Right ventricle myocardium inferior (tissue), 1 donor: ENCODE data around the gene LRRC9. TPM values are rescaled to one million over a fixed set of nuclear protein-coding genes. Genes with fewer than 3 reads are reported as not detected.
"Not testable (repeated sequence)": the region's sequence is repeated elsewhere in the genome, so short reads cannot be mapped to it uniquely, and the experiment has no call there.

ENCODE experiments used
- ATAC-seq: fragments of 200-7000 bp; cut with Tn5 transposase; one replicate; pipeline ENCODE4 v1.9.1; 2020; ENCODE audit warnings: mild to moderate bottlenecking, moderate library complexity
- DNase-seq: peaks from one replicate; pipeline ENCODE4 v3.0.0; 2021; ENCODE audit errors: missing footprints
- intact Hi-C: fragments of 100-400 bp; cut with DNase I; formaldehyde crosslinking; loops from one replicate; pipeline ENCODE4 v1.11.0; 2022
- total RNA-seq: library from RNA; stranded (reverse); fragmentation: NEBNext Ultra II Directional; extraction: Animal tissue kit (Norgen Biotek cat#: 25700); gene quantifications from one replicate; pipeline ENCODE4 v1.2.1, GENCODE V29; 2021
- donor health status: DM: no; HTN: yes; CAD: no; lungs with severe emphysema.

LRRC9 gene
- total RNA-seq, 1 donor from 2014 or later = 0.19 TPM

DNA sequence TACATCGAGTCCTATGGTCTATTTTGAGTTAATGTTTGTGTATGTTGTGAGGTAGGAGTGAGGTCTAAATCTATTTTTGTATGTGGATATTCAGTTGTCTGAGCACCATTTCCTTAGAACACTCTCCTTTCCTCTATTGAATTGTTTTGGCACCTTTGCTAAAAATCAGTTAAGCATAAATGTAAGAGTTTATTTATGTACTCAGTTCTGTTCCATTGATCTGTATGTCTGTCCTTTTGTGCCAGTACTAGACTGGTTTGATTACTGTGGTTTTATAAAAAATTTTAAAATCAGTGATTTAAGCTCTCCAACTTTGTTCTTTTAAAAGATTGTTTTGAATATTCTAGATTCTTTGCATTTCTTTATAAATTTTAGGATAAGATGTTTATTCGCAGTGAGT is 101.7 kb downstream of the LRRC9 start:
- no peak for DNase-seq
- intact Hi-C loops = no loop called here
- no peak for ATAC-seq

DNA sequence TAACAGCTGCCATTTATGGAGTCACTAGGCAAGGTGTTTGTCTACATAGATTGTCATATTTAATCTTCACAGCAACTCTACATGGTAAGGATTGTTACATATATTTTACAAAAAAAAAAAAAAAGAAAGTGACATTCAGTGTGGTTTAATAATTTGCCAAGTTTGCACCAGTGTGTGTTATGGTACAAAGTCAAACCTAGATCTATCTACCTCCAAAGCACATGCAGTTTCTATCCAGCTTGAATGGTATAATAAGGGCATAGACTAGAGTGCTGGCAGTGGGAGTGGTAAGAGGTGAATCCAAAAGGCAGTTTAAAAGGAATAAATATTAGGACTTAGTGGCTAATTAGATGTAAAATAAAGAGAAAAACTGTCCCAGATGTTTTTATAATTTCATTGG is 105.6 kb downstream of the LRRC9 start:
- no peak for ATAC-seq
- intact Hi-C loops = no loop called here
- DNase-seq = no peak

DNA sequence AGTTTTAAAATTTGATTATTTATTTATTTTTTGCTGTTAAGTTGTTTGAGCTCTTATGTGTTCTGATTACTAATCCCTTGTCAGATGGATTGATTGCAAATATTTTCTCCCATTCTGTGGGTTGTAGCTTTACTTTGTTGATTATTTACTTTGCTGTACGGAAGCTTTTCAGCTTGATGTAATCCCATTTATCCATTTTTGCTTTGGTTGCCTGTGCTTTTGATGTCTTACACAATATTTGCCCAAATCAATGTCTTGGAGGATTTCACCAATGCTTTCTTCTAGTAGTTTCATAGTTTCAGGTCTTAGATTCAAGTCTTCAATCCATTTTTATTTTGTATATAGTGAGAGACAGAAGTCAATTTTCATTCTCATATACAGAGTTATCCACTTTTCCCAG is 115.2 kb downstream of the LRRC9 start:
- intact Hi-C loops = no loop called here
- ATAC-seq = no peak
- DNase-seq = no peak

DNA sequence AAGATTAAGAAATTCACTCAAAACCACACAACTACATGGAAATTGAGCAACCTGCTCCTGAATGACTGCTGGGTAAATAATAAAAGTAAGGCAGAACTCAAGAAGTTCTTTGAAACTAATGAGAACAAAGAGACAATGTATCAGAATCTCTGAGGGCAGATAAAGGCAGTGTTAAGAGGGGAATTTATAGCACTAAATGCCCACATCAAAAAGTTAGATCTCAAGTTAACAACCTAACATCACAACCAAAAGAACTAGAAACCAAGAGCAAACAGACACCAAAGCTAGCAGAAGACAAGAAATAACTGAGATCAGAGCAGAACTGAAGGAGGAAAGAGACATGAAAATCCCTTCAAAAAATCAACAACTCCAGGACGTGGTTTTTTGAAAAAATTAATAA is 128.0 kb downstream of the LRRC9 start:
- ATAC-seq, intact Hi-C loops, DNase-seq: not testable (repeated sequence)

DNA sequence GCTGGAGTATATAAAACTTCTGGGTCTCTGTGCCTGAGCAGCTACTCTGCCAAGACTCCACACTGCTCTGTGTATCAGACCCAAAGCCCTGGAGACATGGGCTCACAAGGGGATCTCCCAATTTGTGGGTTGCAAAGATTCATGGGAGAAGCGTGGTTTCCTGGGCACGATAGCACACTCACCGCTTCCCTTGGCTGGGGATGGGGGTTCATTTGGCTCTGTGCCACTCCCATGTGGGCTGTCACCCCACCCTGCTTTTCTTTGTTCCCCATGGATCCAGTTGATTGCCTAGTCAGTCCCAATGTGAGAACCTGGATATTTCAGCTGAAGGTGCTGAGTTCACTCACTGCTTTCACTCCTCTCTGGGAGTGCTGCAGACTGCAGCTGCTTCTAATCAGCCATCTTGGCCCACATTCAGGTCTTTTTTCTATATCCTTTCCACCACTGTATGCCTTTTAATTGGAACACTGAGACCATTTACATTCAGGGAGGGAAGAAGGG is 131.8 kb downstream of the LRRC9 start:
- no peak for ATAC-seq
- DNase-seq = no peak
- intact Hi-C loops = no loop called here

DNA sequence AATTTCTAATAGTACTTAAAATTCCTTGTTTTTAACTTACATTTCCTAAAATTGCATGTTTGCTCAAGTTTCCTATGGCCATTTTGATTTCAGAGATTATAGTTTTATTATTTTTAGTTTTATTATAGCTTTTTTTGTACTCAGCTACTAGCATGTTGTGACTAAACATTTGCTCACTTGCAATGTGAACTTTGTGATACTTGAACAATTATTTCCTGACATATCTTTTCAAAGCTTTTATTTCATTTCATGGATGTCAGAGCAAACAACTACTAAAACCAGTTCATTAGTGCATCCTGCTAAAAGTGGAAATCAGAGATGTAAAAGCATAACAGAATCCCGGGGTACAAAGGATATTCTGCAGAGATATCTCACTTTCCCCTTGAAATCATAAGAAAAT is 138.1 kb downstream of the LRRC9 start:
- intact Hi-C loops = no loop called here
- ATAC-seq (no peak), DNase-seq (no peak)

DNA sequence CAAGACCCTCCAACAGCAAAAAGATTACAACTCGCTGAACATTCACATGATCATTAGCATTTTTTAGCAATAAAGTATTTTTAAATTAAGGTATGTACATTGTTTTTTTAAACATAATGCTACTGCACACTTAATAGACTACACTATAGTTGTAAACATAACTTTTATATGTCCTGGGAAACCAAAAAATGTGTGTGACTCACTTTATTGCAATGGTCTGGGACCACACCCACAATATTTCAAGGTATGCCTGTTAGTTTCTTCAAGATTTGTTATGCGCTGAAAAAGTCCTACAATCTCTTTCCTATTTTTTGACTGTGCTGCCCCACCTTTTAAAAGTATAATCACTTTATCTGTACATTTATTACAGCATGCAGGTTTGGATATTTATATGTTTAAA is 141.4 kb downstream of the LRRC9 start:
- intact Hi-C loops = loop anchor here (10.0 kb wide), 1 partner anchor 97 kb away; no protein-coding TSS in a partner anchor
- ATAC-seq (no peak), DNase-seq (no peak)

DNA sequence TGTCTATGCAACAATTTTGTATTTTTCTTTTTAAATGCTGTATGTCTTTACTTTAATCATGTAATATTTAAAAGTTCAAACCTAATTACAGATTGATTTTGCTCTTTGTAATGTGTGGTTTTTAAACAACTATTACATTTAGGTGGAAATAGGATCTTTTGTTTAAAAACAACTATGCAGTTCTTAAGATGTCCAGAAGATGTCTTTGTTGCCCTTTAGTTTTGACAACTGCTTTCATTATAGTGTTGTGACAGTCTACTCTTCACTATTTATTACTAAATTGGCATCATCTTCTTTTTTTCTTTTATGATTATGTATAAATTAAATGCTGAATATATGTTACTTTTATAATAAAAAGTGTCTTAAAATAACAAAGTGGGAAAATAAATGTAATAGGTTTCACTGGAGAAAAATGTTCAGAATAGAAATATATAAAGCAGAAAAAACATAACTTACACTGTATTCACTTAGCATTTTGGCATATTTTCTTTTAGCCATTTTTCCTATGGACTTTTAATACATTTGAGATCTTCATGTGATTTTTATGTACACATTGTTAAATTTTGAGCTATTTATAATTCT is 144.6 kb downstream of the LRRC9 start:
- DNase-seq (no peak), ATAC-seq (no peak)
- intact Hi-C loops = loop anchor here (2.0 to 10.0 kb wide), 2 partner anchors 100 to 120 kb away; no protein-coding TSS in a partner anchor

DNA sequence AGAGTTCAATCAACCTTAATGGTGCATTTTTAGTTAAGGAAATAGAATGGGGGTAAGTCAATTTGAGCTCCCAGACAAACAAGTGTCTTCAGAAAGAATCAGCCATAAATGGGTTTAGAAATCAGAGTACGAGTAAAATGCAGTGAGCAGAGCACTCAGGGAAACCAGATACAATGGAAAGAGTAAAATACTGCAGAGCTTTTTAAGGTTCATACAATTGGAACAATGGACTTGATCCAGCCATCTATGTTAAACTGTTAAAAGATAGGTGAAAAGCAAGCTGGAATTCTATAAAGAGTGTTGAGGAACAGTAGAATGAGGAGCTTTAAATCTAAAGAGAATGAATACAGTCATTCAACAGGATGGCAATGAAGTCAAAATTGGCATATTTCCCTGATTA is 147.9 kb downstream of the LRRC9 start:
- no peak for DNase-seq
- intact Hi-C loops = loop anchor here (10.0 kb wide), 1 partner anchor 103 kb away; no protein-coding TSS in a partner anchor
- no peak for ATAC-seq

DNA sequence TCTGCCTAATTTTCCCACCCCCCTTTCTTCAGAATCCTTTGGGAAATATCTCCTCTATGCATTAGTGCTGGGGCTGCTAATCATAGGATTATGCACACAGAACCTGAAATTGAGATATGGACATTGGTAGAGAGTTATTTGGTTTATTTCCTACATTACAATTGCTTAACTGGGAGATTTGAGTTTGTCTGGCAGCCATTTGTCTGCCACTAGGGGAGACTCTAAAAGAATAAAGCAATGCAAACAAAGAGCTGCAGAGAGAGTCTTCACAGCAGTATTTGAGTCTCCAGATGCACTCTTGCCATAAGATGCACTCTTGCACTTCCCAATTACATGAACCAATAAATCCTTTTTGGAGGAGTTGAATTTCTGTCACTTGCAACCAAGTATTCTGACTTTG is 159.8 kb downstream of the LRRC9 start:
- intact Hi-C loops = no loop called here

DNA sequence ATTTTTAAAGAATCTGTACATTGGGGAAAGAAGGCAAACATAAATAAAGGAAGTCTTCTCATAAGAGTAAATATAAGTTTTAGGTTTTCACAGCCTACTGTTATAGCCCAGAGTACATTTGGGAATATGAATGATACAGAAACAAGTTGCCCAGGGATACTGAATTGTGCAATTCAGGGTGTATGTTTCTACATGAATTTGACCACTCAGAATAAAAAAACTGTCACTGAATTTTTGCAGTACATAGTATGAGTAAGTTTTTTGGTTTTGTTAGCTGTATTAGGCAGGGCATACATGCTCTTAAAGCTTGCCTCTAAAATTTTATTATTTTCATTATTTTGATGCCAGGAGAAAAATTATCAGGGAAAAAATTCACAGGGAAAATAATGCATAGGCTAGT is 165.1 kb downstream of the LRRC9 start:
- intact Hi-C loops = no loop called here
- DNase-seq (no peak), ATAC-seq (no peak)

More for the DNA sequence above, 159.8 kb downstream of the LRRC9 start:
- DNase-seq (no peak), ATAC-seq (no peak)

DNA sequence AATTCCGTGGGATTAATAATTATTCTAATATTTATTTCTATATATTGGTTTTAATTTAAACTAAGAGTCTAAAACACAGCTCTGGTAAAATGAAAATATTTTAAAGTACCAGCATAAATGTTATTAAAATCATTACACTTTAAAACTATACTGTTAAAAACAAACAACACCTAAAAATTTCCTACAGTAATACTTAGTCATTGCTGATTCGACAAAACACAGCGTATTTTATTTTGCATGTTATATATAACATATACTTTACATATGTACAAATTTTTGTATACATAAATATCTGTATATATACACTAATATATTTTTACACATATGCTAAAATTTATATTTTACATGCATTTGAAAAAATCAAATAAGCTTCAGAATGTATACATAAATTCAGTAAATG is 165.7 kb downstream of the LRRC9 start:
- intact Hi-C loops = no loop called here
- ATAC-seq = no peak
- DNase-seq = no peak

DNA sequence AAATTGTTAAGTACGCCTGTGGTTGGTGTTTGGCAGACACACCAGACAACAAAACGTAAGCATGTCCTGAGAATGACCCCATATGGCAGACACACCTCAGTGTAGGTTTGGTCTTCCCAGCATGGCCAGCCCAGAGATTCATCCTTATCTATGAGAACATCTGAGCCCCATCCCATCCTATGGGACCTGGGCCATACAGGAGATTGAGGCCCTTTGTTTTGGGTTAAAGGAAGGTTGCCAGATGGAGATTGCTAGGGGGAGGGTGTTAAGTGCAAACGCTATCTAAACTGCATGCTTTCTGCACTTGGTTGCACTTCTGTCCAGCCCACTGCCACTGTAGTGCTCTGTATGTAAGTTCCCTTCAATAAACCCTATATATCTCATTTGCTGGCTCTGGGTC is 167.7 kb downstream of the LRRC9 start:
- intact Hi-C loops = no loop called here
- no peak for ATAC-seq
- DNase-seq = no peak

DNA sequence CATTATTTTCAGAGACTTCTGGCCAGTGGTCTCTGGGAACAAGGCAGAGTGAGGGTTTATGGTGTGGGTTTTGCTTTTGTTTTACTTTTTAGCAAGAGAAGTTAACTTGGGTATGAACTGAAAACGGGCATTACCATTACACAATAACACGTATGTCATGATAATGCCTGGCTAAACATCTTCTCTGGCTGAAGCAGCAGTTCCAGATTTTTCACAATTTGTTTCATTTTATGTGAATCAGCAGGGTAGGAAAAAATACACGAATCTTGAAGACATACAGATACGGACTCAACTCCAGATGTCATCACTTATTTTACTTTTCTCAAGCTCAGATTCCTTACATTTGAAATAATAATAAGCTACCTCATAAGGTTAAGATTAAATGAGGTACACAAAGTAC is 169.3 kb downstream of the LRRC9 start:
- intact Hi-C loops = no loop called here
- ATAC-seq (no peak), DNase-seq (no peak)

DNA sequence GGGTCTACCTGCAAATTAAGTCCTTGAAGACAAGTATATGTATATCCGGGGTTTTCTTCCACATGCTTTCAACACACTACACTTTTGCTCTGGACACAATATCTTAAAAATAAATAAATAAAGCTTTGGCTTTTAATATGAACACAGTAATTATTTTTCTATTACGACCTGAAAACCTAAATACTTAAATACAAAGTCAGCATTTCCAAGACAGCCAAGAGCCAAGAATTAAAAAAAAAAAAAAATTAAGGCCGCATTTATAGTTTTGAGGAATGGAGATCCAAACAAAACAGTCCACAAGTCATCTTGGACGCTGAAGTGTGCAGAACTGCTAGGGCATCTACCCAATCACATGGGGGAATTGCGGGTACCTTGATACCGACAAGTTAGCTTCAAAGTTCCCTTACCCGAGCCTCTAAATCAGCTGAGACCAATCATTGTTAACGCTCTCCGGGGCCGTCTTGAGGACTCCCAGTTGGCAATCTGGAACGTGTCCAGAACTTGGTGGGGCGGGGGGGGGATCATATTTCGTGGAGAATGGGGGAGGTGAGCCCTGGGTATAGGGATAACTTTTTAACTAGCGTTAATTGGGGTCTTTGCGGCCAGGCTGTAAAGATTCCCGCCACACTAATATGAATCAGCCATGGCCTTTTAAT is 171.0 kb downstream of the LRRC9 start:
- ATAC-seq = peak; percentile 48
- intact Hi-C loops = loop anchor here (2.0 to 5.0 kb wide), 4 partner anchors 74 to 891 kb away; partner anchors contain the start of genes DHRS7, PPM1A, SLC38A6 and TRMT5
- DNase-seq = no peak

DNA sequence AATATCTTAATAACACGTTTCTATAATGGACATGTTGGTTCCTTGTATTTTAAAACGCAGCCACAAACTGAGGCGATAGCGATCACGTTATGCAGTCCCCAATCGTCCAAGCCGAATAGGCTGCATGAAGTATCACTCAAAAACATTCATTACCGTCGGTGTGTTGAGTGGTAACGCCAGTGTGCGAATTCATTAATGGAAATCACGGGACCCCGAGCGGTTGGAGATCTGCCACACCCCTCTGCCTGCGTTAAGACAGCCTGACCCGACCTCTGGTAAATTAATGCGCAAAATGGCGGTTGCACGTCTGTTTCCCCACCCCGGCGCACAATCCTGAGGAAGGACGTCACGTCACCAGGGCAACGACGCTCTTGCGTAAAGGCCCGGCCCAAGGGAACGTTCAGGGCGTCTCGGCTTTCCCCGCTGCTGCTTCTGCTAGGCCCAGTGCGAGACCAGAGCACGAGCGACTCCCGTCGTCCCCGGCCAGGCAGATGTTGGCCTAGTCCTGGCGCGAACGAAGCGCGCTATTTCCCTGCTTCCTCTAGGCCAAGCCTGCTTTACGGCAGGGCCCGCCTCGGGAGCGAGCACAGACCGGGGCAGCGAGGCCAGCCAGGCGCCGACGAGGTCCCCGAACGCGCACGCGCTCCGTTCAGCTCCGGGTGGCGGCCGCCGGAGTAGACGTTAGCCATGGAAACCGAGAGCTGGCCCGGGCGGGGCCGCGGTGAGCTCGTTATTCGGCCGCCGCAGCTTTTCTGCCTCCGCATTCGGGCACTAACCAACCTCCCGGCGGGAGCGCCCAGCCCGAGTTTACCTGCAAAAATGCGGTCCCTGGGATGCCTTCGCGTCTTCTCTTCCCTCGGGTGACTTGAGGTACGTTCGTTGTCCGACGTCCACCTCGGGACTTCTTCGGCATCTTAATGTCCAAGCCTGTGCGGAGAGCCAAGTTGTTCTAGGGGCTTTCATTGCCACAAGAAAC is 171.9 kb downstream of the LRRC9 start, which contains the start of gene PCNX4:
PCNX4 (plus strand) TSS at position 374 of the 976 bp plus-strand sequence. CDS start 15,716 bp downstream, outside the sequence.
- DNase-seq (peak; percentile 97), ATAC-seq (peak; percentile 98)
- intact Hi-C loops = loop anchor here (2.0 to 5.0 kb wide), 4 partner anchors 73 to 890 kb away; partner anchors contain the start of genes DHRS7, PPM1A, SLC38A6 and TRMT5

DNA sequence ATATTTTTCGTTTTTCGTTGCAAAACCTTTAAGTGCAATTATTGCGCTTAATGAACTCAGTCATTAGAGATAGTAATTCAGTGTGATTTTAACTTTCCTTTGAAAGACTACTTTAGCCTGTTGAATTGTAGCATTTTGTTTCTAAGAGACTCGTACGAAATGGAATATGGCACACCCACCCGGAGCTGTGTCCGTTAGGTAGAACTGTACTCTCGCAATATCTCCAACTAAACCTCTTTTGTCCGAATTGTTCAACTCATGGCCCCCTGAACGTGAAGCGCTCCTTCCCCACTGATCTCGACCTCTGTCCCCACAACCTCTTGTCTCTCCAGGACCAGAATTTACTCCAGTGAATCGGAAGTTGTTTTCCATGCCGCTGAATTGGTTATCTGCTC is 172.6 kb downstream of the LRRC9 start:
- intact Hi-C loops = loop anchor here (5.0 kb wide), 2 partner anchors 90 to 890 kb away; partner anchors contain the start of genes SLC38A6 and TRMT5
- DNase-seq = no peak
- no peak for ATAC-seq

DNA sequence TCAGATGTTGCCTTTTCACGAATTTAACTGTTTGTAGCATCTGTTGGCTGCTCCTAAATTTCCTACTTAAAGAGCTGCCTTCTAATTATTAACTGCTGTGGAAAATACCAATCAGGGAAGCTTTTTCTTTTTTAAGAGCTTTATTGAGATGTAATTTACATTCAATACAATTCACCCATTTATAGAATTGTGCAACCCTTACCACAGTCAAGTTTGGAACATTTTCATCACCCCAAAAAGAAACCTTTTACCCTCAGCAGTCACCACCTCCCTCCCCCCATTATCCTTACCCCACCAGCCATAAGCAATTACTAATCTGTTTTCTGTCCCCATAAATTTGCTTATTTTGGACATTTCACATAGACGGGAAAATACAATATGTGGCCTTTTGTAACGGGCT is 173.1 kb downstream of the LRRC9 start:
- no peak for ATAC-seq
- DNase-seq = no peak
- intact Hi-C loops = loop anchor here (5.0 kb wide), 2 partner anchors 91 to 889 kb away; partner anchors contain the start of genes SLC38A6 and TRMT5

DNA sequence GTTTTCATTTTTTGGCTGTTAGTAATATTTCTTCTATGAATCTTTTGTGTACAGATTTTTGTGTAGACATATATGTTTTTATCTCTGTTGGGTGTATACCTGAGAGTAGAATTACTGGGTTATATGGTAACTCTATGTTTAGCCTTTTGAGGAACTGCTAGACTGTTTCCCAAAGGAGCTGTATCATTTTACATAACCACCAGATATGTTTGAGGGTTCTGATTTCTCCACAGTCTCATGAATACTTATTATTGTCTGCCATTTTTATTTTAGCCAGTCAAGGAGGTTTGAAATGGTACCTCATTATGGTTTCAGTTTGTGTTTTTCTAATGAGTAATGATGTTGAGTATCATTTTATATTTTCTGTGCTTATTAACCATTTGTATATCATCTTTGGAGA is 173.7 kb downstream of the LRRC9 start:
- DNase-seq = no peak
- ATAC-seq = no peak
- intact Hi-C loops = loop anchor here (5.0 kb wide), 2 partner anchors 91 to 889 kb away; partner anchors contain the start of genes SLC38A6 and TRMT5
